Stimulated activated naive CD4-positive, alpha-beta T cell treated with Interleukin-2 at 50 U/mL for 16 hours (primary cell): Measurements from ENCODE around the gene INHBB.

Experiments
- DNase-seq: peaks from one replicate; lab custom pipeline; 2025; lab: John Stamatoyannopoulos, UW

Gene INHBB

GRCh38 chr2:120396861-120397811 lies 51.2 kb downstream of the INHBB start:
- DNase-seq = no peak

- DNase-seq = no peak
Observed at GRCh38 chr2:120398051-120398995, 52.4 kb downstream of the INHBB start.

GRCh38 chr2:120398996-120399888 lies 53.3 kb downstream of the INHBB start:
- DNase-seq = no peak

GRCh38 chr2:120399889-120400240 lies 53.9 kb downstream of the INHBB start:
- DNase-seq = no peak

GRCh38 chr2:120400551-120400950 lies 54.6 kb downstream of the INHBB start:
- DNase-seq = no peak
